ENCODE data around the gene SLC12A8. TPM values are rescaled to one million over a fixed set of nuclear protein-coding genes. Genes with fewer than 3 reads are reported as not detected.

The SLC12A8 gene
- total and polyA plus RNA-seq, 5 donors from 2014 or later = not detected

DNA sequence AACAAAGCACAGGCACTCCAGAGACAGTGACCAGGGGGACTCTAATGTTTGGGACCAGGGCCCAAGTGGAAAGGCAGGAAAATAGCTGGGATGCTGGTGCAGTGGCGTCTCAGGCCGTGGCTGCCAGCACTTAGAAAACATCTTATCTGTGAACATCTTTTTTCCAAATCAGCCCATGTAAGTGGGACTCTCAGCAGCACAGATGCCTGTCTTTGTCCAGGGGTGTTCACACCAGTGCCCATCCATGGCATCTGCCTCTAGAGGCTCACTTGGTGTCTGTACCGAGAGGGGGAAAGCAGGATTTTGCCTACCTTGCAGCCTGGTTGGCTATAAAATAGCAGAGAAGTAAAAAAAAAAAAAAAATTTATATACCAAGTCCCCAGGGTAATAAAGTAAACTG is 26.7 kb downstream of the SLC12A8 start:
- Mint-ChIP-seq H3K9me3 (no peaks in the 10 kb centered on the region), H3K27ac (no peak overlapping the region), H3K36me3 (no peaks in the 10 kb centered on the region), H3K4me3 (no peak overlapping the region), H3K27me3 (peaks cover 7% of the 10 kb centered on the region), H3K4me1 (no peaks in the 10 kb centered on the region)
- H3K4me1 ChIP-seq (ENCODE audit: control insufficient read depth, insufficient read depth, low read length, poor library complexity, severe bottlenecking) = no peaks in the 10 kb centered on the region
- H3K27ac ChIP-seq (ENCODE audit: insufficient read depth, low read length, poor library complexity, severe bottlenecking) = no peak overlapping the region
- ATAC-seq (ENCODE audit: low read depth in 2 of 2) = no peak
- H3K36me3 ChIP-seq (ENCODE audit: control insufficient read depth, insufficient read depth, low read length) = no peaks in the 10 kb centered on the region
- H3K4me3 ChIP-seq (ENCODE audit: low read depth, low read length) = no peak overlapping the region
- no peak for DNase-seq
- no peaks in the 10 kb centered on the region for H3K9me3 ChIP-seq (ENCODE audit: control insufficient read depth in 2 of 2, low read length in 2 of 2)
- H3K27me3 ChIP-seq (ENCODE audit: control insufficient read depth, insufficient read depth, low read length) = no peaks in the 10 kb centered on the region

- ATAC-seq (ENCODE audit: low read depth in 2 of 2) = no peak
- H3K4me3 ChIP-seq (ENCODE audit: low read depth, low read length) = no peak overlapping the region
- H3K9me3 ChIP-seq (ENCODE audit: control insufficient read depth in 2 of 2, low read length in 2 of 2) = no peaks in the 10 kb centered on the region
- no peak overlapping the region for H3K4me3 Mint-ChIP-seq
- H3K27ac Mint-ChIP-seq = no peak overlapping the region
- no peaks in the 10 kb centered on the region for H3K4me1 ChIP-seq (ENCODE audit: control insufficient read depth, insufficient read depth, low read length, poor library complexity, severe bottlenecking)
- peaks cover 4% of the 10 kb centered on the region for H3K27me3 Mint-ChIP-seq
- DNase-seq = no peak
- peaks cover 0 to 1% (median 0%) of the 10 kb centered on the region in 7 donors for H3K9me3 Mint-ChIP-seq
- H3K36me3 Mint-ChIP-seq = no peaks in the 10 kb centered on the region
- no peaks in the 10 kb centered on the region for H3K36me3 ChIP-seq (ENCODE audit: control insufficient read depth, insufficient read depth, low read length)
- H3K4me1 Mint-ChIP-seq = peaks cover 0 to 2% (median 0%) of the 10 kb centered on the region in 4 donors
- no peak overlapping the region for H3K27ac ChIP-seq (ENCODE audit: insufficient read depth, low read length, poor library complexity, severe bottlenecking)
- no peaks in the 10 kb centered on the region for H3K27me3 ChIP-seq (ENCODE audit: control insufficient read depth, insufficient read depth, low read length)
Measured at GRCh38 chr3:125179884-125180240, 32.7 kb downstream of the SLC12A8 start.

- Histone ChIP-seq H3K27me3 (ENCODE audit: control insufficient read depth, insufficient read depth, low read length) (no peaks in the 10 kb centered on the region), H3K9me3 (ENCODE audit: control insufficient read depth in 2 of 2, low read length in 2 of 2) (no peaks in the 10 kb centered on the region), H3K27ac (ENCODE audit: insufficient read depth, low read length, poor library complexity, severe bottlenecking) (no peak overlapping the region), H3K4me1 (ENCODE audit: control insufficient read depth, insufficient read depth, low read length, poor library complexity, severe bottlenecking) (no peaks in the 10 kb centered on the region), H3K36me3 (ENCODE audit: control insufficient read depth, insufficient read depth, low read length) (no peaks in the 10 kb centered on the region), H3K4me3 (ENCODE audit: low read depth, low read length) (no peak overlapping the region)
- Mint-ChIP-seq H3K27ac (no peak overlapping the region), H3K36me3 (no peaks in the 10 kb centered on the region), H3K9me3 (peaks cover 0 to 3% (median 0%) of the 10 kb centered on the region in 7 donors), H3K4me1 (peaks cover 0 to 2% (median 0%) of the 10 kb centered on the region in 4 donors), H3K27me3 (peaks cover 4% of the 10 kb centered on the region), H3K4me3 (no peak overlapping the region)
- DNase-seq (no peak), ATAC-seq (ENCODE audit: low read depth in 2 of 2) (no peak)
Measured at GRCh38 chr3:125179143-125179883, 33.2 kb downstream of the SLC12A8 start.

DNA sequence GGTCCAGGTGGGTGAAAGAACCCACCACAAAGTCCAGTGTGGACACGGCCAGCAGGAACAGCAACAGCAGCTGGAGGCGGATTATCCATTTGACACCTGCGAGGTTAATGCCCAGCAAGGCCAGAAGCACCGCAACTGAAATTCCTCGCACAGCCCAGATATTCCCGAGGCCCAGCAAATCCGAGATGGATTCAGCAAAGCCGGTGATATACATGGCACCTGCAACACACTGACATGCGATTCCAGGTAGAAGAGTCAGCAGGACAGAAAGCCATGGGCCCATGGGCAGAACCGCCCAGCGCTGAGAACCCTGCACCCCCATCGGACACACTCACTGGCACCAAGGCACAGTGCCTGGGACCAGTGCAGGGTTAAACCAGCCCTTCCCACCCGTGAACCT is 34.8 kb downstream of the SLC12A8 start:
- Histone ChIP-seq H3K27ac (ENCODE audit: insufficient read depth, low read length, poor library complexity, severe bottlenecking) (no peak overlapping the region), H3K36me3 (ENCODE audit: control insufficient read depth, insufficient read depth, low read length) (no peaks in the 10 kb centered on the region), H3K4me1 (ENCODE audit: control insufficient read depth, insufficient read depth, low read length, poor library complexity, severe bottlenecking) (no peaks in the 10 kb centered on the region), H3K4me3 (ENCODE audit: low read depth, low read length) (no peak overlapping the region), H3K9me3 (ENCODE audit: control insufficient read depth in 2 of 2, low read length in 2 of 2) (no peaks in the 10 kb centered on the region), H3K27me3 (ENCODE audit: control insufficient read depth, insufficient read depth, low read length) (no peaks in the 10 kb centered on the region)
- ATAC-seq (ENCODE audit: low read depth in 2 of 2) (no peak), DNase-seq (no peak)
- peaks cover 4% of the 10 kb centered on the region for H3K27me3 Mint-ChIP-seq
- H3K4me1 Mint-ChIP-seq = peaks cover 0 to 2% (median 0%) of the 10 kb centered on the region in 4 donors
- H3K27ac Mint-ChIP-seq = no peak overlapping the region
- peaks cover 0 to 11% (median 3%) of the 10 kb centered on the region in 7 donors for H3K9me3 Mint-ChIP-seq
- no peak overlapping the region for H3K4me3 Mint-ChIP-seq
- H3K36me3 Mint-ChIP-seq = no peaks in the 10 kb centered on the region

GRCh38 chr3:125175295-125176078 is 37.1 kb downstream of the SLC12A8 start:
- Histone ChIP-seq H3K36me3 (ENCODE audit: control insufficient read depth, insufficient read depth, low read length) (no peaks in the 10 kb centered on the region), H3K9me3 (ENCODE audit: control insufficient read depth in 2 of 2, low read length in 2 of 2) (no peaks in the 10 kb centered on the region), H3K4me3 (ENCODE audit: low read depth, low read length) (no peak overlapping the region), H3K27ac (ENCODE audit: insufficient read depth, low read length, poor library complexity, severe bottlenecking) (no peak overlapping the region), H3K27me3 (ENCODE audit: control insufficient read depth, insufficient read depth, low read length) (no peaks in the 10 kb centered on the region), H3K4me1 (ENCODE audit: control insufficient read depth, insufficient read depth, low read length, poor library complexity, severe bottlenecking) (no peaks in the 10 kb centered on the region)
- Mint-ChIP-seq H3K9me3 (peaks cover 0 to 11% (median 3%) of the 10 kb centered on the region in 7 donors), H3K36me3 (no peaks in the 10 kb centered on the region), H3K27ac (no peak overlapping the region), H3K4me1 (peaks cover 0 to 2% (median 0%) of the 10 kb centered on the region in 4 donors), H3K4me3 (no peak overlapping the region), H3K27me3 (peaks cover 4% of the 10 kb centered on the region)
- DNase-seq (no peak), ATAC-seq (ENCODE audit: low read depth in 2 of 2) (no peak)

DNA sequence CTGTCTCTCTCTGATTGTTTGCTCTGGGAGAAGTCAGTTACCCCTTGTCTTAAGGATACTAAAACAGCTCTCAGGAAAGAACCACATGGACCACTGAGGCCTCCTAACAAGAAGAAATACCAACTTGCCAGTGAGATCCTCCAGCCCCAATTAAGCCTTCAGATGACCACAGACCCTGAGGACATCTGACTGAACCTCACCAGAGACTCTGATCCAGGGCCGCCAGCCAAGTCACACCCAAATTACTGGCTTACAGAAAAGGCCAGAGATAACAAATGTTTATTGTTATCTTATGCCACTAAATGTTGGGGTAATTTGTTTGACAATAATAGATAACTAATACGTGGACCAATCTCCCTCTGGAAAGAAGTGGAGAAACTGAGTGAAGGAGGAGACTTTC is 40.2 kb downstream of the SLC12A8 start:
- H3K27ac Mint-ChIP-seq = peak overlapping the region in 1 of 3 donors; percentile 53
- no peaks in the 10 kb centered on the region for H3K36me3 ChIP-seq (ENCODE audit: control insufficient read depth, insufficient read depth, low read length)
- H3K27ac ChIP-seq (ENCODE audit: insufficient read depth, low read length, poor library complexity, severe bottlenecking) = no peak overlapping the region
- H3K9me3 ChIP-seq (ENCODE audit: control insufficient read depth in 2 of 2, low read length in 2 of 2) = no peaks in the 10 kb centered on the region
- no peak overlapping the region for H3K4me3 ChIP-seq (ENCODE audit: low read depth, low read length)
- no peaks in the 10 kb centered on the region for H3K4me1 ChIP-seq (ENCODE audit: control insufficient read depth, insufficient read depth, low read length, poor library complexity, severe bottlenecking)
- no peaks in the 10 kb centered on the region for H3K36me3 Mint-ChIP-seq
- H3K27me3 Mint-ChIP-seq = peaks cover 4% of the 10 kb centered on the region
- no peaks in the 10 kb centered on the region for H3K27me3 ChIP-seq (ENCODE audit: control insufficient read depth, insufficient read depth, low read length)
- H3K9me3 Mint-ChIP-seq = peaks cover 0 to 11% (median 4%) of the 10 kb centered on the region in 7 donors
- DNase-seq = no peak
- no peak for ATAC-seq (ENCODE audit: low read depth in 2 of 2)
- no peak overlapping the region for H3K4me3 Mint-ChIP-seq
- peaks cover 0 to 2% (median 0%) of the 10 kb centered on the region in 4 donors for H3K4me1 Mint-ChIP-seq

- Mint-ChIP-seq H3K27ac (no peak overlapping the region), H3K36me3 (no peaks in the 10 kb centered on the region)
- no peaks in the 10 kb centered on the region for H3K27me3 ChIP-seq (ENCODE audit: control insufficient read depth, insufficient read depth, low read length)
Measured at GRCh38 chr3:125168711-125169393, 43.7 kb downstream of the SLC12A8 start.

More at GRCh38 chr3:125168711-125169393, 43.7 kb downstream of the SLC12A8 start:
- ATAC-seq (ENCODE audit: low read depth in 2 of 2) = no peak
- H3K4me3 Mint-ChIP-seq = no peak overlapping the region
- no peaks in the 10 kb centered on the region for H3K27me3 Mint-ChIP-seq
- no peaks in the 10 kb centered on the region for H3K36me3 ChIP-seq (ENCODE audit: control insufficient read depth, insufficient read depth, low read length)
- H3K4me1 Mint-ChIP-seq = no peaks in the 10 kb centered on the region
- no peaks in the 10 kb centered on the region for H3K9me3 ChIP-seq (ENCODE audit: control insufficient read depth in 2 of 2, low read length in 2 of 2)
- peaks cover 0 to 8% (median 2%) of the 10 kb centered on the region in 7 donors for H3K9me3 Mint-ChIP-seq
- no peak overlapping the region for H3K27ac ChIP-seq (ENCODE audit: insufficient read depth, low read length, poor library complexity, severe bottlenecking)
- no peaks in the 10 kb centered on the region for H3K4me1 ChIP-seq (ENCODE audit: control insufficient read depth, insufficient read depth, low read length, poor library complexity, severe bottlenecking)
- H3K4me3 ChIP-seq (ENCODE audit: low read depth, low read length) = no peak overlapping the region
- no peak for DNase-seq

All from CD4-positive, CD25-positive, alpha-beta regulatory T cell (primary cell).